ENCODE data around the gene C17orf107.

The C17orf107 gene

DNA sequence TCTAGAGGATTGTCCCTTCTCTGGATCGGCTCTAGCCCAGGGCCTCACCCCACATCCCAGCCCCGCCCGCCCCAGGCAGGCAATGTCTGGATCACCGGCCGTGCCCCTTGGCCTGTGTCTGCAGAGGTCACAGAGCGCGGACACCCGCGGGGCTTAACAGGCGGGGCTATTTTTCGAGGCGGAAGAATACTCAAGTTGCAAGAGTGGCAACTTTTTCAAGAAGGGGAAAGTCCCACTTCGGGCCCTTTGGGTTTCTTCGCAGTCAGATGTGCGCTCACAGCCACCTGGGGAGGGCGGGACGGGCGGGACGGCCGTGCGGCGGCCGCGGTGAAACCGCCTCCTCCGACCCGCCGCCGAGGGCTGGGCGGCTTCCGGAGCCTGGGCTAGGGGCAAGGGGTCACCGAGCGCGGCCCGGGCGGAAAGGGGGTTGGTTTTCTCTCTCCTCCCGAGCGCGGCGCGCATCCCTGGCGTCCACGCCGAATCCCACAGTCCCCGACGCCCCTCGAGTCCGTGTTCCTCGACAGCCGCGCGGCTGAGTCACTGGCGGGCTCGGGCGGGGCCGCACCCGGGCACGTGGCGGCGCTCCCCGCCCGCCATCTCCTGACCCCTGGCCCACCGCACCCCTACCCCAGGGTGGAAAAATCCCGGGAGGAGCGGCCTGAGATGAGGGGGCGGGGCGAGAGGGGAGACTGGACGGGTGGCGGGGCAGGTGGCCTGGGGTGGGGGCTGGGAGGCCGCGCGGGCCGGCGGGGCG lies 50.2 kb downstream of the C17orf107 start:
- peaks cover 20% of the 10 kb centered on the region for H3K36me3 ChIP-seq (ENCODE audit: control insufficient read depth, insufficient read depth, low read length)
- peak overlapping the region; percentile 100 for H3K4me3 ChIP-seq (replicated peaks; ENCODE audit: low read depth, low read length)
- TF ChIP-seq, protein P1, sequence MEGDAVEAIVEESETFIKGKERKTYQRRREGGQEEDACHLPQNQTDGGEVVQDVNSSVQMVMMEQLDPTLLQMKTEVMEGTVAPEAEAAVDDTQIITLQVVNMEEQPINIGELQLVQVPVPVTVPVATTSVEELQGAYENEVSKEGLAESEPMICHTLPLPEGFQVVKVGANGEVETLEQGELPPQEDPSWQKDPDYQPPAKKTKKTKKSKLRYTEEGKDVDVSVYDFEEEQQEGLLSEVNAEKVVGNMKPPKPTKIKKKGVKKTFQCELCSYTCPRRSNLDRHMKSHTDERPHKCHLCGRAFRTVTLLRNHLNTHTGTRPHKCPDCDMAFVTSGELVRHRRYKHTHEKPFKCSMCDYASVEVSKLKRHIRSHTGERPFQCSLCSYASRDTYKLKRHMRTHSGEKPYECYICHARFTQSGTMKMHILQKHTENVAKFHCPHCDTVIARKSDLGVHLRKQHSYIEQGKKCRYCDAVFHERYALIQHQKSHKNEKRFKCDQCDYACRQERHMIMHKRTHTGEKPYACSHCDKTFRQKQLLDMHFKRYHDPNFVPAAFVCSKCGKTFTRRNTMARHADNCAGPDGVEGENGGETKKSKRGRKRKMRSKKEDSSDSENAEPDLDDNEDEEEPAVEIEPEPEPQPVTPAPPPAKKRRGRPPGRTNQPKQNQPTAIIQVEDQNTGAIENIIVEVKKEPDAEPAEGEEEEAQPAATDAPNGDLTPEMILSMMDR (IDR thresholded peaks at IDR 0.05; ENCODE audit: insufficient read depth, low read length, poor library complexity, severe bottlenecking), result no peak
- DNase-seq (ENCODE audit: extremely low read depth, insufficient read length), result peak; percentile 91
- H3K27me3 ChIP-seq (replicated peaks; ENCODE audit: control insufficient read depth, insufficient read depth, low read length), result no peaks in the 10 kb centered on the region

DNA sequence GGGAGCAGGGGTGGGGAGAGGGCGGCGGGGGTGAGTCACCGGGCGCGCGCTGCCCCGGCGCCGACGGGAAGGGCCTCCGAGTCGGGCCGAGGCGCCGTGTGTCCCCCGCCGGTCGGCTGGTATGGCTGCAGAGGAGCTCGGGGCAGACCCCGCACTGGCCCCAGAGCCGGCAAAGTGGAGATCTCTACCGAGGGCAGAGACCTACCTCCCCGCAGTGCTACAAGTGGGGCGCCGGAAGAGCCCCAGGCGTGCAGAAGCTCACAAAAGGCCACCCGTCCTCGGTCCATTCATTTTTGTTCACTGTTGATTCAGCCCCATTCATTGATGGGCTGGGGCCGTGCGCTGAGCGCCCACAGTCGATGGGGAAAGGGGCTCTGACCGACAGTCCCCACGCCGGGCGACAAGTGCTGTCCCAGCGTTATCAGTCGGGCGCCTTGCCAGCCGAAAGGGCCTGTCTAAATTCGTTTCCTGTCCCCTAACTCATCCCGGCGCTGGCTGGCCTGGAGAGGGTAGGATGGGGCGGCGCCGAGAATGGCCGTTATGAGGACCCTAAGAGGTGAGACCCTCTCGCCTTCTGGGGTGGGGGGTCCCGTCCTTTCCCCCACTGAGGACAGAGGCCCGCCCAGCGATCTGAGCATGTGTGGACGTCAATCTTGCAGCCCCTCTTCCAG lies 50.9 kb downstream of the C17orf107 start:
- TF ChIP-seq, protein P1 (IDR thresholded peaks at IDR 0.05; ENCODE audit: insufficient read depth, low read length, poor library complexity, severe bottlenecking), result no peak
- Histone ChIP-seq H3K27me3 (replicated peaks; ENCODE audit: control insufficient read depth, insufficient read depth, low read length) (no peaks in the 10 kb centered on the region), H3K36me3 (ENCODE audit: control insufficient read depth, insufficient read depth, low read length) (peaks cover 16% of the 10 kb centered on the region), H3K4me3 (replicated peaks; ENCODE audit: low read depth, low read length) (peak overlapping the region; percentile 100)
- no peak for DNase-seq (ENCODE audit: extremely low read depth, insufficient read length)

DNA sequence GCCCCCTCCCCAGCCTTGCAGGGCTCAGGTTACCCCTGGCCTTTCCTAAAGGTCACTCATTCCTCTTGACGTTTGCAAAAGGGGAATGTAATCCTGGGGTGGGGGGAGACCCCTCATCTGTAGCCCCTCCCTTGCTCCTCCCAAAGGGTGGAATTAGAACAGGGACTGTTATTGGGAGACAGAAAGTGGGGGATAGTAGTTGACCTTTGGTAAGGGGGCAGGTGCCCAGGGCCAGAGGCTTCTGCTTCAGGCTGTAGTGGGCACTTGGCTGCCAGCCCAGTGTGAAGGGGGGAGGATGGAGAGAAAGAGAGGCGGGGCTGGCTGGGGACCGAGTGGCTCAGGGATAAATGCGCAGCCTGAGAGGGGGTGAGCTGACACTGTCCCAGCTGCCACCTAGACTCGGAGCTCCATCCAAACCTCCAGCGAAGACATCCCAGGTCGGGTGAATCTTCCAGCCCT lies 51.4 kb downstream of the C17orf107 start, which contains the start of gene ENO3:
Gene ENO3 (plus strand): TSS at position 374 of the 459 bp plus-strand sequence. CDS start 711 bp downstream, outside the sequence.
- H3K27me3 ChIP-seq (replicated peaks; ENCODE audit: control insufficient read depth, insufficient read depth, low read length), result no peaks in the 10 kb centered on the region
- TF ChIP-seq, protein P1 (IDR thresholded peaks at IDR 0.05; ENCODE audit: insufficient read depth, low read length, poor library complexity, severe bottlenecking), result no peak
- H3K36me3 ChIP-seq (ENCODE audit: control insufficient read depth, insufficient read depth, low read length), result peaks cover 12% of the 10 kb centered on the region
- DNase-seq (ENCODE audit: extremely low read depth, insufficient read length), result no peak
- peak within 1 kb of the TSS; percentile 100 for H3K4me3 ChIP-seq (replicated peaks; ENCODE audit: low read depth, low read length)

DNA sequence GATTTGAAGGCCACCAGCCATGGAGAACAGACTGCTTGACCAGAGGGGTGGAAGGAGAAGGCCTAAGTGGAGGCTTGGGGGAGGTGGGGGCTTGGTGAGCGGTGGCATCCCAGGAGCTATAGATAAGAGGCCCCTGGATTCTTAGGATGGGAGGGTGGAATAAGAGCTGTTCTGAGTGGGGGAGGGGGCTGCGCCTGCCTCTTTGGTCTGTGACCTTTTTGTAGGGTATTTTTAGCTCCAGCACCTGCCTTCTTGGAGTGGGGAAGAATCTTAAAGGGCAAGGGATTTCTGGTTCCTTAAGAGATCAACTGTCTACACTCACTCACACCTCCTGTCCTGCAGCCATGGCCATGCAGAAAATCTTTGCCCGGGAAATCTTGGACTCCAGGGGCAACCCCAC lies 52.1 kb downstream of the C17orf107 start:
- no peak overlapping the region for H3K4me3 ChIP-seq (replicated peaks; ENCODE audit: low read depth, low read length)
- DNase-seq (ENCODE audit: extremely low read depth, insufficient read length), result no peak
- TF ChIP-seq, protein P1 (IDR thresholded peaks at IDR 0.05; ENCODE audit: insufficient read depth, low read length, poor library complexity, severe bottlenecking), result no peak
- H3K27me3 ChIP-seq (replicated peaks; ENCODE audit: control insufficient read depth, insufficient read depth, low read length), result no peaks in the 10 kb centered on the region
- peaks cover 5% of the 10 kb centered on the region for H3K36me3 ChIP-seq (ENCODE audit: control insufficient read depth, insufficient read depth, low read length)

All from GM06990 (cell line).